HS-27A (cell line): ENCODE measurements around the gene EHD1.
A peak's percentile ranks its signal among the peaks of the same experiment; 100 is the strongest.
"Not testable (repeated sequence)": the region's sequence is repeated elsewhere in the genome, so short reads cannot be mapped to it uniquely, and the experiment has no call there.

Source experiments
- DNase-seq: peaks from one replicate; pipeline ENCODE4 v3.0.0-alpha.2; 2012; ENCODE audit warnings: low read depth, missing footprints

EHD1 gene

GRCh38 chr11:64856382-64857227, 21.8 kb downstream of the EHD1 start:
- DNase-seq = peak; percentile 90

- DNase-seq = no peak
These were observed 22.7 kb downstream of the EHD1 start for GRCh38 chr11:64855596-64856304.

- DNase-seq = peak; percentile 97
These were observed 23.6 kb downstream of the EHD1 start for GRCh38 chr11:64854534-64855502.

DNA sequence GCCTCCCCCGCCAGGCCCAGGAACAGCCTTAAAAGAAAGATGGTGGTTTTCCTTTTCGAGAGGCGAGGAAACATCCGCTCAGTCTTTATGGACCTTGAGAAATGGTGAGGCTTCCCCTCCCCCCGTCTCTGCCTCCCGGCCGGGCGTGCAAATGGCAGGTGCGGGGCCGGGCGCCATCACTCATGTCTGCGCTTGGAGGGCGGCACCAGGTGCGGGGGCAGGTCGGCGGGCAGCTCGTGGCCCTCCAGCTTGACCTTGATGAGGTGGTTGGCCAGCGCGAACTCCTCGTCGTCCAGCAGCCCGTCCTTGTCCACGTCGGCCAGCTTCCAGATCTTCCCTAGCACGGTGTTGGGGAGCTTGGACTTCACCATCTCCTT, 24.3 kb downstream of the EHD1 start:
- DNase-seq = no peak

DNA sequence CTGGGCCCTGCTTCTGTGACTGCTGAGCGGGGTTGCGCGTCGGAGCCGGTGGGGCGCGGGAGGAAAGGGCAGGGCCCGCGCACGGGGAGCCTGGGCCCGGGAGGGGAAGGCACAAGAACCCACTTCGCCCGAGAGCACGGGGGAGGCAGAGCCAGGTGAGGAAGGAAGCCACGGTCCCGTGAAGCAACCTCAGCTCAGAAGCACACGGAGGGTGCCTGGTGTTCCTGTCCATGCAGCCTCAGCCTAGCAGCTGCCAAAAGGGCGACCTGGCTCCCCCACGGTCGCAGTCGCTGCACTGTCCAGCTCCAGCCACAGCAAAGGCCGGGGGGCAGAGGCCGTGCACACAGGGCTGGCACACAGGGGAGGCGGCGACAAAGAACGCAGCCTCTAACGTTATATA, 24.7 kb downstream of the EHD1 start:
- DNase-seq = no peak

- DNase-seq = no peak
These were observed 25.5 kb downstream of the EHD1 start for GRCh38 chr11:64852804-64853509.

DNA sequence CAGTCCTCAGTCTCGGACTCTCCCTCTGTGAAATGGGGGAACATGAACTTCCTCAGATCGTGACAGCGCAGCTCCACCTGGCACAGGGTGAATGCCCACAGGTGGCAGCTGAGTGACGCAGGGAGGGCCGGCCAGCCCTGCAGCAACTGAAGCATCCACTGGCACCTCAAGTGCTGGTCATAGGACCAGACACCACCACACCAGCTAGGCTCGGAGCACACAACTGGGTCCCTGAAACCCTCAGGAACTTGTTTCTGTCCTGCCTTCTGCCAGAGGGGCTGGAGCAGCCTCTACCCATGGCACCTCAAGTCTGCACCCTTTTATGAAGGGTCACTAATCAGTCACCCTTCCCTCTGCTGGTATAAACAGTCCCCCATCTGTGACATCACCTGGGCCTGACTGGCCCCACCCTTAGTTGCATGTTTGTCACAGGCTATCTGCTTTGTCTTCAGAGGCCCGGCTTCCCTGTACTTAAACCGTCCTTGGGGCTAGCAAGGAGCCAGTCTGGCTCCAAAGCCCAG, 26.5 kb downstream of the EHD1 start:
- DNase-seq = no peak

- DNase-seq = no peak
These were observed 27.3 kb downstream of the EHD1 start for GRCh38 chr11:64850979-64851567.

DNA sequence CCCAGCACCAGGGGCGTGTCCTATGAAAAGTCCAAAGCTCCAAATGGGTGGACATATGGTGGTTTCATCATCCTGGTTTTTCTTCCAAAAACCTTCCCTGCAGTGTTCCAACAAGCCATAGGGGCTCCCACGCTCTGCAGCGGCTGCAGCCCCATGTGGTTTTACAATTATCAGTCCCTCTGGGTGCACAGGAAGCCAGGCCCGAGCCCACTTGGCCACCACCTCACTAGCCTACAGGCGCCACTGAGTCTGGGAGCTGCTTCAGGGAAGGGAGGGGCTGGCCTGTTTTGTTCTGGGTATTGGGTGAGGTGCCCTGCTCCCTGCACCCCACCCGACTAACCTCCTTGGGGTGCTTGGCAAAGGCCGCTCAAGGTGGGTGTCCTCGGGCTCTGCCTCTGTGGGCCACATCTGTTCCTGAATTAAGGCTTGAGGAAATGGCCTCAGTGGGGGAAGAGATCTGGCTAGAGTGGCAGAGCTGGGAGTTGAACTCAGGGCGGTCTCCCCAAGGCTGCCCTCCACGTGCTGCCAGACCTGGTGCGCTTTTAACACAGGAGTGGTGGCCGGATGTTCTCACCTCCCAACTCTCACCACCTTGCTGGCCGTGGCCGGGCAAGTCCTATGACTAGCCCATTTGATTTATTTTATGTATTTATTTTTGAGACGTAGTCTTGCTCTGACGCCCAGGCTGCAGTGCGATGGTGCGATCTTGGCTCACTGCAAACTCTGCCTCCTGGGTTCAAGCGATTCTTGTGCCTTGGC, 28.6 kb downstream of the EHD1 start:
- DNase-seq = no peak

DNA sequence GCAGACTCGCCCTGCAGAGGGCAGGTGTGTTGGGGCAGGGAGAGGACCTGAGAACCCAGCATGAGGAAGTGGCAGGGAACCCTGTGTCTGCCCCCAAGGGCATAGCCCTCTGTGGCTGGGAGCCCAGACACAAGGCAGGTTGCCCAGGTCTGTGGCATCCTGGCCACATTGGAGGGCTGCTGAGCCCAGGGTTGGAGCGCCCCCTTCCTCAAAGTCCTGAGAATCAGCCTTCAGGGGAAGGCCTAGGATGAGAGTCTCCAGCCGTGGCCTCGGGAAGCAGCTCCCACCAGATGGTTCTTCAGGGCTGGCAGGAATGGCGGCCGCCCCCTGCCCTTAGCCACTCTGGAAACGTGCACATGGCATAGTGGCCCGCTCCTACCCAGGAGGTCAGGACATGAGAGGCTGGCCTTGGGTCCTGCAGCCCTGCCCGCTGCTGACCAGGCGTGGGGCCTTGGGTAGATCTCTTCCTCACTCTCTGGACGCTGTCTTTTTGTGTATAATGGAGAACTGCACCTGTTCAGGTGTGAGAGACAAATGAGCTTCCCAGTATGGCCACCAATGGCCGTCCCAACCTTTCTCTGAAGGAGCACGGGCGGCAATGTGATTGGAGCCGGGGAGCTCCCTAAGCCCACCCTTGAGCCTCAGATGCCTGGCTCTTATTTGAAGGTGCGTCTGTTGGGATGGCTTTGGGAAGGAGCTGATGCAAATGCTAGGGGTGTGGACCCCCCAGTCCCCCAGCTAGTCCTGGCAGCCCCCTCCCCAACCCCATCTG, 29.4 kb downstream of the EHD1 start:
- DNase-seq = no peak

DNA sequence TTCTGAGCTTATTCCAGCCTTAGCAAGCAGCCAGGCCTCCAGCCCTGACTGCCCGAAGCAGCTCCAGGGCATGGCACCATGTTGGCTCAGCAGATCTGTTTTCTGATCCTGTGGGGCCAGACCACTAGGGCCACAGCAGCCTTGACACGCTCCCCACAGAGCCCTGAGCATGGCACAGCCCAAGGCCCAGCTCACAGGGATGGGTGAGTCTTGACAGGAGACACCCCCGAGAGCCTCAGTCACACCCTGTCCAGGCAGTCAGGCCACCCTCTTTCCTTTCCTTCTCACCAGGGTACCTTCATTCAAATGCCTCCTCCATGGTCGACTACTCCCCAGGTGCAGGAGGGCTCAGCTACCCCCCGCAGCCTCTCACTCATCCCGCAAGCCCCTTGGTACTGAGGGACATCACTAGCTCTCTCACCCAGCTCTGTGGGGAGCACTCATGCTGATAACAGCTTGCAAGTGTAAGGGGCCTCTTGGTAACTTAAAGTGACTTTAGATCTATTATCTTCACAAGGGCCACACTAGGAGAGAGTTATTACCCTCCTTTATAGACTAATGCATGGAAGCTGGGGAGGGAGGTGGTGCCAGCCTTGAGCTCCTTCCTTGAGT, 30.1 kb downstream of the EHD1 start:
- no peak for DNase-seq

DNA sequence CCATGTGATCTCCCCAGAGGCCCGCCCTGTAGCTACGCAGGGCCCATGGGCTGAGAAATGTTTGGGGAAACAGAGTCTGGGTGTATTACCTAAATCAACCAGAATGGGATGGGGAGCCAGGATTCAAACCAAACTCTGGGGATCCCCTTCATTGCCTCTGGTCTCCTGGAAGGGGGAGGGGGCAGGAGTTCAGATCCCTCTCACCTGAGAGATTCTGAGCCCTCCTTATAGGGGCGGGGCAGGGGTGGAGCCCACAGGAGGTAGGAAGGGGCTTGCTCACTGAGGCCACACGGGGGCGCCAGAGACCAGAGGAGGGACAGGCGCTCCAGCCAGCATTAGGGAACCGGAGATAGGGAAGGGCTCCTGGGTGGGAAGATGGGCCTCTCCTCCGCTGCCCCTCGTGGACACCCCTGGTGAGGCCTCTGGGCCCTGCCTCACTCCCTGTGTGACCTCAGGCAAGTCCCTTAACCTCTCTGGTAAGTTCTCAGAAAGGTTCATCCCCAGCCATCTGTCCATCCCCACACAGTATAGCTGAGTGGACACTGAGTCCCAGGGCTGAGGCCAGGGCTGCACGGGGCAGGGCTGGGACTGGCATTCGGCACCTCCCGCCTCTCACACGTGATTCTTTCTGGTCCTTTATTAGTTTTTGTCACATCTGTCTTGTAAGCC, 31.3 kb downstream of the EHD1 start:
- DNase-seq = peak; percentile 82

DNA sequence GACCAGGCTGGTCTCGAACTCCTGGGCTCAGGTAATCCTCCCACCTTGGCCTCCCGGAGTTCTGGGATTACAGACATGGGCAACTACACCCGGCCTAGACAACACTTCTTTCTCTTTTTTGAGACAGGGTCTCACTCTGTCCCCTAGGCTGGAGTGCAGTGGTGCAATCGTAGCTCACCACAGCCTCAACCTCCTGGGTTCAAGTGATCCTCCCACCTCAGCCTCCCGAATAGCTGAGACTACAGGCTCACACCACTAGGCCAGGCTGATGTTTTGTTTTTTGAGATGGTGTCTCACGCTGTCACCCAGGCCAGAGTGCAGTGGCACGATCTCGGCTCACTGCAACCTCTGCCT, 32.7 kb downstream of the EHD1 start:
- DNase-seq = not testable (repeated sequence)

GRCh38 chr11:64845129-64845775, 33.2 kb downstream of the EHD1 start:
- DNase-seq = no peak

DNA sequence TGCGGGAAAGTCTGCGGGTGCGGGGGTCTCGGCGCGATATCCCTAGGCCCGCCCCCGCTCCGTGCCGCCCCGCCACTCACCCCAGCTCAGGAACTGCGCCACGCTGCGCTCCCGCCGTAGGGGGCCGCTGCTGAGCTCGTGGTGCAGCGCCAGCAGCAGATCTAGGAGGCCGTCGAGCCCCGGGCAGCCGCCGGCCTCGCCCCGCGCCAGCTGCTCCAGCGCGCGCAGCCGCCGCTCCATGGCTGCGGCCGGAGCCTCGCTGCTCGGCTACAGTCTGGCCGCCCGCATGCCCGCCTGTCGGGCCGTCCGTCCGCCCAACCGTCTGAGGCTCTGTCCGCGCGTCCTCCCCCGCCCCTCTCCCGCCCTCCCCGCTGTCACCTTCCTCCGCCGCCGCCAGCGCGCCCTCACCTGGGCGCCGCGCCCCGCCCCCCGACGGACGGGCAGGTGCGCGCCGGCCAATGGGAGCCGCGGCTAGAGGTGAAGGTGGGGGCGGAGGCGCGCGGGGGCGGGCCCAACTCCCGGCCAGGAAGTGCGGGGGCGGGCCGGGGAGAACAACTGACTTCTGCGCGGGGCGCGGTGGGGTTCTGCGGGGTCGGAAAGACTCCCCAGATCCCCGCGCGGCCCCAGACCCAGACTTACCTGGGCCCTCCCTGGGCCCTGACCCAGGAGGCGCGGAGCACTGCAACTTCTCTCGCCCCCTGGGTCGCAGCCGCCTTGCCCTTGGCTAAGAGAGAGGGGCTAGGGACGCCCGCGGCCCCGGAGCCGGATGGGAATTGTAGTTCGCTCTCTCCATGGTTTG, 33.9 kb downstream of the EHD1 start, which contains the start of gene CDC42BPG:
Gene CDC42BPG, minus strand, starts transcription at position 324 of the 799 bp plus-strand sequence. Its CDS starts 84 bp downstream, at position 240.
- no peak for DNase-seq

DNA sequence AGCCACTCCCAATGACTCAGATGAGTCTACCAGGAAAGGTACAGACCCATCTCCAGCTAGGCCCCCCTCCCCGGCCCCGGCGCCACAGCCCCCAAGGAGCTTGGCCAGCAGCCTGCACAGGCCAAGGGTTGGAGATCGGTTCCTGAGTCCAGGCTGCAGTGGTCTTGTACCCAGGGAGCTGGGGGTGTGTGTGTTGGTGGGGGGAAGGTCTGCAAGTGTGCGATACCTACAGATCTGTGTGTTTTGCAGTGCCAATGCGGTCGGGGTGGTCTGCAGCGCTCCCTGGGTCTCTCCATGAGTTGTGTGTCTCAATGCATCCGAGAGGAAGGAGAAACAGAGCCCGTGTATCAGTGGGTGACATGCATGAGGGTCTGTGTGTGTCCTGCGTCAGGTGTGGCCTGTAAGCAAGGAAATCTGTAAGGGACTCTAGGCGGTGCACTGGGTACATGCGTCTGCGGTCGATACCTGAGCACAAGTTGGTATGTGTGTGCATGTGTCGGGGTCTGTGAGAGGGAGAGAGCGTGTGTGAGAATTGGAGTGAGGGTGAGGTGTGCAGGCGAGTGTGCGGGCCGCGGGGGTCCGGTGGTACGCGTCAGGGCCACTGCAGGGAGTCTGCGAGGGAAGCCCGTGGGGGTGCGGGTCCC, 34.6 kb downstream of the EHD1 start:
- DNase-seq = no peak
